K562 (cell line): ENCODE measurements around the gene TAGLN3. TPM values are rescaled to one million over a fixed set of nuclear protein-coding genes. Genes with fewer than 3 reads are reported as not detected.

Experiments
- ATAC-seq: fragments of 200-7000 bp; cut with Tn5 transposase; 3 replicates; pipeline ENCODE4 v1.9.1; 2020; ENCODE audit warnings: moderate library complexity
- BruUV-seq: library from RNA; stranded (reverse); fragments of 400-500 nt; replicated peaks from 2 replicates; lab custom pipeline; 2021; lab: Mats Ljungman, UMichigan
- CTCF ChIA-PET: fragments of 300-600 bp; formaldehyde crosslinking; extraction: SDS; loops from one replicate; lab custom pipeline; 2021; ENCODE audit warnings: low intra/inter-chr PET ratio; lab: Yijun Ruan, JAX
- POLR2A ChIA-PET: fragments of 300-600, 350-650 bp; sonication (Branson Sonifier 250); formaldehyde crosslinking; extraction: SDS; loops from one replicate; lab custom pipeline; 2021; ENCODE audit warnings: antibody characterized with exemption, inconsistent platforms; lab: Yijun Ruan, JAX
- DNase-seq, 4 experiments: peaks; one replicate each; pipeline versions ENCODE4 v3.0.0 to v3.0.0-alpha.2; 2011 to 2018; ENCODE audit warnings: low spot score in 3 of 4, mixed read lengths in 3 of 4; ENCODE audit errors: extremely low read depth in 1 of 4
- FAIRE-seq: peaks from 2 replicates; lab custom pipeline; 2011; peaks lifted over from hg19 to GRCh38; lab: Jason Lieb, UNC
- H2AFZ ChIP-seq: 2 replicates; pipeline ENCODE4 v1.6.0; 2011; ENCODE audit warnings: low read depth, low read length, control low read depth, inconsistent platforms
- H3K27ac ChIP-seq: fragments of 200-600 bp; 3 replicates; pipeline ENCODE4 v1.8.0; 2011; ENCODE audit warnings: low read depth, mild to moderate bottlenecking, control low read depth, inconsistent platforms, low read length, moderate library complexity, mixed read lengths; ENCODE audit errors: extremely low read depth
- H3K27me3 ChIP-seq, 2 experiments: fragments of 300-600 bp in 1 of 2; 2 replicates in 1 of 2; 3 replicates in 1 of 2; pipeline versions ENCODE4 v1.6.0 to v1.8.0; 2011; ENCODE audit warnings: inconsistent platforms in 2 of 2, low read length in 2 of 2, mild to moderate bottlenecking in 1 of 2, mixed read lengths in 1 of 2, moderate library complexity in 1 of 2; ENCODE audit not compliant: control insufficient read depth in 2 of 2, insufficient read depth in 2 of 2
- H3K36me3 ChIP-seq: fragments of 300-600 bp; 3 replicates; pipeline ENCODE4 v1.8.0; 2011; ENCODE audit warnings: mild to moderate bottlenecking, low read length, inconsistent platforms; ENCODE audit not compliant: control insufficient read depth, insufficient read depth
- H3K4me1 ChIP-seq, 2 experiments: fragments of 200-600 bp in 1 of 2; replicated peaks in 1 of 2; 2 replicates in 1 of 2; 3 replicates in 1 of 2; pipeline versions ENCODE4 v1.5.1 to v1.8.0; 2011; ENCODE audit warnings: inconsistent platforms in 2 of 2, low read length in 2 of 2, mild to moderate bottlenecking in 1 of 2, mixed read lengths in 1 of 2, moderate library complexity in 1 of 2; ENCODE audit not compliant: control insufficient read depth in 2 of 2, insufficient read depth in 2 of 2
- H3K4me2 ChIP-seq: 2 replicates; pipeline ENCODE4 v1.6.1; 2011; ENCODE audit warnings: low read length, control low read depth, inconsistent platforms, mixed read lengths; ENCODE audit not compliant: insufficient read depth
- H3K4me3 ChIP-seq: fragments of 200-600 bp; sonication (generic), shearing (Covaris generic); 2 replicates; pipeline ENCODE4 v1.5.1; 2016; ENCODE audit warnings: control low read depth, inconsistent platforms
- H3K79me2 ChIP-seq: fragments of 200-600 bp; 3 replicates; pipeline ENCODE4 v1.8.0; 2011; ENCODE audit warnings: low read length, inconsistent platforms; ENCODE audit not compliant: control insufficient read depth, insufficient read depth
- H3K9ac ChIP-seq, 2 experiments: 2 replicates each; pipeline versions ENCODE4 v1.6.0 to v1.6.1; 2011; ENCODE audit warnings: low read depth in 2 of 2, low read length in 2 of 2, control low read depth in 1 of 2, inconsistent platforms in 1 of 2, mild to moderate bottlenecking in 1 of 2, mixed read lengths in 1 of 2; ENCODE audit not compliant: insufficient read depth in 1 of 2
- H3K9me1 ChIP-seq: one replicate; pipeline ENCODE4 v1.6.0; 2011; ENCODE audit warnings: inconsistent platforms, mild to moderate bottlenecking, low read length, moderate library complexity; ENCODE audit not compliant: control insufficient read depth, insufficient read depth
- H3K9me3 ChIP-seq: replicated peaks from 2 replicates; pipeline ENCODE4 v1.5.1; 2011; ENCODE audit warnings: low read depth, low read length, inconsistent platforms; ENCODE audit not compliant: control insufficient read depth, insufficient read depth
- H4K20me1 ChIP-seq: replicated peaks from 2 replicates; pipeline ENCODE4 v1.6.1; 2011; ENCODE audit warnings: low read length, inconsistent platforms, mixed read lengths; ENCODE audit not compliant: control insufficient read depth, insufficient read depth
- BRD4 ChIP-seq: fragments of 200-600 bp; sonication (generic); IDR thresholded peaks from 2 replicates; pipeline ENCODE4 v1.6.1; 2017; ENCODE audit warnings: inconsistent platforms
- LCOR ChIP-seq: sonication (generic); formaldehyde crosslinking; IDR thresholded peaks from 2 replicates; pipeline ENCODE4 v1.8.0; 2022; ENCODE audit warnings: mild to moderate bottlenecking, missing genetic modification reagents
- MYNN ChIP-seq, 2 experiments: sonication (generic); formaldehyde crosslinking in 1 of 2; IDR thresholded peaks; 2 replicates each; pipeline versions ENCODE4 v1.5.0 to v1.6.1; 2016 to 2020; ENCODE audit warnings: antibody characterized with exemption in 1 of 2, missing genetic modification reagents in 1 of 2
- NCOR1 ChIP-seq: fragments of 450-650 bp; IDR thresholded peaks from 2 replicates; pipeline ENCODE4 v1.6.1; 2016; ENCODE audit warnings: mild to moderate bottlenecking, moderate library complexity
- NR1H2 ChIP-seq: sonication (generic); formaldehyde crosslinking; IDR thresholded peaks from 2 replicates; pipeline ENCODE4 v1.4.0; 2020; ENCODE audit warnings: mild to moderate bottlenecking, missing genetic modification reagents
- SLC30A9 ChIP-seq: fragments of 250-450 bp; sonication (Bioruptor Pico); IDR thresholded peaks from 2 replicates; pipeline ENCODE4 v1.8.0; 2022; ENCODE audit warnings: mild to moderate bottlenecking, moderate library complexity
- SP2 ChIP-seq: IDR thresholded peaks from 2 replicates; pipeline ENCODE4 v1.6.1; 2011; ENCODE audit warnings: mild to moderate bottlenecking, low read depth, low read length, moderate library complexity; ENCODE audit not compliant: poor library complexity, severe bottlenecking; ENCODE audit errors: extremely low read depth
- TOE1 ChIP-seq, 2 experiments: fragments of 450-650 bp in 1 of 2; sonication (generic) in 1 of 2; formaldehyde crosslinking in 1 of 2; IDR thresholded peaks; 2 replicates each; pipeline versions ENCODE4 v1.7.1 to v1.8.0; 2016 to 2022; ENCODE audit warnings: borderline replicate concordance in 2 of 2, mild to moderate bottlenecking in 2 of 2, antibody characterized with exemption in 1 of 2, inconsistent platforms in 1 of 2, low read depth in 1 of 2, missing genetic modification reagents in 1 of 2, moderate library complexity in 1 of 2
- U2AF2 ChIP-seq: fragments of 200-400 bp; formaldehyde crosslinking; optimal IDR thresholded peaks from 2 replicates; pipeline ENCODE3; 2017; ENCODE audit warnings: low read depth, mild to moderate bottlenecking, low read length
- ZNF134 ChIP-seq: fragments of 250-450 bp; sonication (Bioruptor Pico); conservative IDR thresholded peaks from 2 replicates; pipeline ENCODE4 v1.4.0; 2020
- ZNF583 ChIP-seq: fragments of 250-450 bp; sonication (Bioruptor Pico); IDR thresholded peaks from 2 replicates; pipeline ENCODE4 v1.4.0; 2020
- ZNF668 ChIP-seq: fragments of 250-450 bp; sonication (Bioruptor Pico); IDR thresholded peaks from 2 replicates; pipeline ENCODE4 v1.8.0; 2022; ENCODE audit warnings: mild to moderate bottlenecking, inconsistent platforms
- ZNF780A ChIP-seq: fragments of 250-450 bp; sonication (Bioruptor Pico); IDR thresholded peaks from 2 replicates; pipeline ENCODE4 v1.5.0; 2021; ENCODE audit warnings: mild to moderate bottlenecking
- WGBS: fragments of 100-300 bp; shearing (Covaris generic); methylation state at CpG from one replicate; pipeline ENCODE4 v1.1.6; 2016; ENCODE audit warnings: low coverage, mixed read lengths; ENCODE audit not compliant: insufficient coverage; ENCODE audit errors: missing lambda C conversion rate; 5-methylcytosine and 5-hydroxymethylcytosine counted together
- in situ Hi-C: fragments of 300-500 bp; cut with MboI; formaldehyde crosslinking; loops from 4 replicates; pipeline ENCODE4 v1.15.0; 2018; ENCODE audit warnings: inconsistent platforms, mixed read lengths
- intact Hi-C: fragments of 100-400 bp; cut with micrococcal nuclease; formaldehyde crosslinking; loops from 2 replicates; pipeline ENCODE4 v1.14.2; 2022
- polyA plus RNA-seq, 8 experiments: library from polyadenylated mRNA; depleted of rRNA in 4 of 8; stranded (reverse) in 5 of 8; unstranded in 3 of 8; fragments of >200 nt; fragmentation: Nextera tagmentation in 2 of 8; fragmentation: Illumina TruSeq in 1 of 8; extraction: Ambion mirVana in 2 of 8; extraction: Trizol in 1 of 8; gene quantifications; 2 replicates each; pipeline versions ENCODE4 v1.2.1 to v1.2.3, GENCODE V29; 2011 to 2014; ENCODE audit warnings: inconsistent platforms in 1 of 8, missing spikeins in 1 of 8
- total RNA-seq, 7 experiments: library from RNA; depleted of rRNA in 6 of 7; stranded (reverse); fragments of >200 nt in 6 of 7; fragmentation: Illumina TruSeq in 2 of 7; extraction: Trizol in 2 of 7; gene quantifications; 2 replicates each; pipeline versions ENCODE4 v1.2.1 to v1.2.3, GENCODE V29; 2011 to 2021; ENCODE audit warnings: low replicate concordance in 1 of 7
- TF ChIP-seq, protein P1 (sequence below), 2 experiments: IDR thresholded peaks; 2 replicates each; pipeline ENCODE4 v1.6.1; 2011; ENCODE audit warnings: borderline replicate concordance in 1 of 2, control low read depth in 1 of 2, low read depth in 1 of 2, low read length in 1 of 2, mild to moderate bottlenecking in 1 of 2, mixed read lengths in 1 of 2, moderate library complexity in 1 of 2; ENCODE audit not compliant: insufficient read depth in 1 of 2, insufficient read length in 1 of 2, poor library complexity in 1 of 2, severe bottlenecking in 1 of 2; ENCODE audit errors: extremely low read depth in 1 of 2
- TF ChIP-seq, protein P2 (sequence below): fragments of 250-450 bp; sonication (Bioruptor Pico); IDR thresholded peaks from 2 replicates; pipeline ENCODE4 v1.6.1; 2021; ENCODE audit warnings: mild to moderate bottlenecking
- TF ChIP-seq, protein P3 (sequence below): fragments of 450-650 bp; IDR thresholded peaks from 2 replicates; pipeline ENCODE4 v1.7.0; 2016; ENCODE audit warnings: borderline replicate concordance
- TF ChIP-seq, protein P4 (sequence below): fragments of 450-650 bp; formaldehyde crosslinking; IDR thresholded peaks from 2 replicates; pipeline ENCODE4 v1.4.0; 2022; ENCODE audit warnings: missing genetic modification characterization

TAGLN3 gene
- total and polyA plus RNA-seq, 9 of the 15 experiments (the other 6 are each of a cell fraction or from before 2014, with no cell fraction given): 0.06 TPM; not detected in 7

DNA sequence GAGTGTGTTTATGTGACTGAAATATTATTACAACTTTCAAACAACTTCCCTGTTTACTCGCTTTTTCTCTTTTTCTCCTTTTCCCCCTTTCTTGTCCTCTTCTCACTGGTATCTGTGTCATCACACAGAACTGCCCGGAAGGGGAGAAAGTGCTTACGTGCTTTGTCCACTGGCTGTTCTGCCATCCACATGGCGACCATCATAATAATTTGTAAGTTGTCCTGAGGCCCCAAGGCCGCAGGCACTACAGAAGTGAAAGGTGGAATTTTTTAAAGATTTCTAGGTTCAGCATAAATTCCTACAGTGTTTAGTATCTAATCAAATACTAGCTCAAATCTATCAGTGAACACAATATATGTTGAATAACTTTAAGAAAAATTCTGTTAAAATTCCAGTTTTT lies 46.6 kb upstream of the TAGLN3 start:
- Histone ChIP-seq H3K4me3 (no peak overlapping the region), H3K9ac (no peak overlapping the region), H3K27ac (no peak overlapping the region), H3K79me2 (no peaks in the 10 kb centered on the region), H4K20me1 (no peaks in the 10 kb centered on the region), H3K9me1 (no peaks in the 10 kb centered on the region), H2AFZ (no peak overlapping the region), H3K36me3 (no peaks in the 10 kb centered on the region), H3K4me2 (no peak overlapping the region), H3K27me3 (peaks cover 0 to 6% of the 10 kb centered on the region in 2 experiments; a peak in 1 of 5 replicates), H3K4me1 (no peaks in the 10 kb centered on the region), H3K9me3 (no peaks in the 10 kb centered on the region)
- intact Hi-C loops (no loop called here), in situ Hi-C loops (no loop called here)
- BruUV-seq: no TSS peak
- no peak for FAIRE-seq
- ChIA-PET POLR2A (no interaction called here), CTCF (no interaction called here)
- no peak for DNase-seq
- WGBS: 0% methylated on average over 3 of the region's 5 CpGs
- no peak for ATAC-seq
- TF ChIP-seq, protein P1, sequence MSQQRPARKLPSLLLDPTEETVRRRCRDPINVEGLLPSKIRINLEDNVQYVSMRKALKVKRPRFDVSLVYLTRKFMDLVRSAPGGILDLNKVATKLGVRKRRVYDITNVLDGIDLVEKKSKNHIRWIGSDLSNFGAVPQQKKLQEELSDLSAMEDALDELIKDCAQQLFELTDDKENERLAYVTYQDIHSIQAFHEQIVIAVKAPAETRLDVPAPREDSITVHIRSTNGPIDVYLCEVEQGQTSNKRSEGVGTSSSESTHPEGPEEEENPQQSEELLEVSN (IDR thresholded peaks at IDR 0.05; ENCODE audit: borderline replicate concordance in 1 of 2, extremely low read depth in 1 of 2, insufficient read depth in 1 of 2, insufficient read length in 1 of 2, low read depth in 1 of 2, low read length in 1 of 2, poor library complexity in 1 of 2, severe bottlenecking in 1 of 2): no peak
- TF ChIP-seq U2AF2 (no peak), NCOR1 (no peak), SP2 (no peak), ZNF780A (no peak), TOE1 (IDR thresholded peaks at IDR 0.05; ENCODE audit: borderline replicate concordance) (no peak), TOE1 (CRISPR knock-in tag; IDR thresholded peaks at IDR 0.05; ENCODE audit: borderline replicate concordance, low read depth) (no peak), ZNF134 (CRISPR knock-in tag) (no peak), MYNN (IDR thresholded peaks at IDR 0.05) (no peak), MYNN (CRISPR knock-in tag; IDR thresholded peaks at IDR 0.05) (no peak), ZNF583 (CRISPR knock-in tag) (no peak), BRD4 (no peak), LCOR (CRISPR knock-in tag) (no peak), SLC30A9 (CRISPR knock-in tag) (no peak), NR1H2 (CRISPR knock-in tag) (no peak), ZNF668 (CRISPR knock-in tag) (no peak)
- TF ChIP-seq, protein P2, sequence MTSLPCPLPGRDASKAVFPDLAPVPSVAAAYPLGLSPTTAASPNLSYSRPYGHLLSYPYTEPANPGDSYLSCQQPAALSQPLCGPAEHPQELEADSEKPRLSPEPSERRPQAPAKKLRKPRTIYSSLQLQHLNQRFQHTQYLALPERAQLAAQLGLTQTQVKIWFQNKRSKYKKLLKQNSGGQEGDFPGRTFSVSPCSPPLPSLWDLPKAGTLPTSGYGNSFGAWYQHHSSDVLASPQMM (CRISPR knock-in tag): no peak
- TF ChIP-seq, protein P3, sequence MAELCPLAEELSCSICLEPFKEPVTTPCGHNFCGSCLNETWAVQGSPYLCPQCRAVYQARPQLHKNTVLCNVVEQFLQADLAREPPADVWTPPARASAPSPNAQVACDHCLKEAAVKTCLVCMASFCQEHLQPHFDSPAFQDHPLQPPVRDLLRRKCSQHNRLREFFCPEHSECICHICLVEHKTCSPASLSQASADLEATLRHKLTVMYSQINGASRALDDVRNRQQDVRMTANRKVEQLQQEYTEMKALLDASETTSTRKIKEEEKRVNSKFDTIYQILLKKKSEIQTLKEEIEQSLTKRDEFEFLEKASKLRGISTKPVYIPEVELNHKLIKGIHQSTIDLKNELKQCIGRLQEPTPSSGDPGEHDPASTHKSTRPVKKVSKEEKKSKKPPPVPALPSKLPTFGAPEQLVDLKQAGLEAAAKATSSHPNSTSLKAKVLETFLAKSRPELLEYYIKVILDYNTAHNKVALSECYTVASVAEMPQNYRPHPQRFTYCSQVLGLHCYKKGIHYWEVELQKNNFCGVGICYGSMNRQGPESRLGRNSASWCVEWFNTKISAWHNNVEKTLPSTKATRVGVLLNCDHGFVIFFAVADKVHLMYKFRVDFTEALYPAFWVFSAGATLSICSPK: no peak
- TF ChIP-seq, protein P4, sequence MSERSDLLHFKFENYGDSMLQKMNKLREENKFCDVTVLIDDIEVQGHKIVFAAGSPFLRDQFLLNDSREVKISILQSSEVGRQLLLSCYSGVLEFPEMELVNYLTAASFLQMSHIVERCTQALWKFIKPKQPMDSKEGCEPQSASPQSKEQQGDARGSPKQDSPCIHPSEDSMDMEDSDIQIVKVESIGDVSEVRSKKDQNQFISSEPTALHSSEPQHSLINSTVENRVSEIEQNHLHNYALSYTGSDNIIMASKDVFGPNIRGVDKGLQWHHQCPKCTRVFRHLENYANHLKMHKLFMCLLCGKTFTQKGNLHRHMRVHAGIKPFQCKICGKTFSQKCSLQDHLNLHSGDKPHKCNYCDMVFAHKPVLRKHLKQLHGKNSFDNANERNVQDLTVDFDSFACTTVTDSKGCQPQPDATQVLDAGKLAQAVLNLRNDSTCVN (CRISPR knock-in tag): no peak
